Neural cell (in vitro differentiated cells): ENCODE data around the gene SDHAF2. TPM values are rescaled to one million over a fixed set of nuclear protein-coding genes. Genes with fewer than 3 reads are reported as not detected.

Experiments
- H2AFZ ChIP-seq: fragments of 200-600, 300-800 bp; sonication (generic), shearing (Covaris generic); 2 replicates; pipeline ENCODE4 v1.6.0; 2014; ENCODE audit warnings: low read depth, mild to moderate bottlenecking, antibody characterized with exemption, low read length, moderate library complexity
- H3F3A ChIP-seq: fragments of 200-600 bp; shearing (Covaris generic); 2 replicates; pipeline ENCODE4 v1.6.1; 2016; ENCODE audit warnings: mild to moderate bottlenecking, moderate library complexity, mixed read lengths, antibody characterized with exemption, low read length; ENCODE audit not compliant: insufficient read depth, poor library complexity, severe bottlenecking
- H3K27ac ChIP-seq: fragments of 200-600, 300-800 bp; sonication (generic), shearing (Covaris generic); 2 replicates; pipeline ENCODE4 v1.5.1; 2014; ENCODE audit warnings: mild to moderate bottlenecking, low read length, moderate library complexity
- H3K27me3 ChIP-seq: fragments of 300-800, 200-600 bp; sonication (generic), shearing (Covaris generic); 2 replicates; pipeline ENCODE4 v1.6.0; 2014; ENCODE audit warnings: mild to moderate bottlenecking, low read depth, low read length, moderate library complexity; ENCODE audit not compliant: insufficient read depth
- H3K36me3 ChIP-seq: fragments of 300-800, 200-600 bp; sonication (generic), shearing (Covaris generic); 2 replicates; pipeline ENCODE4 v1.5.1; 2014; ENCODE audit warnings: mild to moderate bottlenecking, antibody characterized with exemption, low read length, moderate library complexity; ENCODE audit not compliant: insufficient read depth
- H3K4me2 ChIP-seq: fragments of 300-800, 200-600 bp; sonication (generic), shearing (Covaris generic); 2 replicates; pipeline ENCODE4 v1.6.0; 2014; ENCODE audit warnings: mild to moderate bottlenecking, low read length
- H3K4me3 ChIP-seq: fragments of 300-800, 200-600 bp; sonication (generic), shearing (Covaris generic); 2 replicates; pipeline ENCODE4 v1.5.1; 2014; ENCODE audit warnings: mild to moderate bottlenecking, low read length, moderate library complexity
- H3K79me2 ChIP-seq: fragments of 200-600 bp; shearing (Covaris generic); replicated peaks from 2 replicates; pipeline ENCODE4 v1.6.0; 2014; ENCODE audit warnings: mild to moderate bottlenecking, low read length, moderate library complexity; ENCODE audit not compliant: insufficient read depth
- H3K9ac ChIP-seq: fragments of 300-800, 200-600 bp; sonication (generic), shearing (Covaris generic); 2 replicates; pipeline ENCODE4 v1.6.1; 2016; ENCODE audit warnings: mild to moderate bottlenecking, low read length, mixed read lengths
- H3K9me2 ChIP-seq: fragments of 200-600 bp; shearing (Covaris generic); 2 replicates; pipeline ENCODE4 v1.6.1; 2016; ENCODE audit warnings: mild to moderate bottlenecking, low read length, mixed read lengths; ENCODE audit not compliant: insufficient read depth
- H3K9me3 ChIP-seq: fragments of 200-600, 300-800 bp; sonication (generic), shearing (Covaris generic); 2 replicates; pipeline ENCODE4 v1.6.1; 2016; ENCODE audit warnings: mild to moderate bottlenecking, mixed run types, low read length, moderate library complexity, mixed read lengths
- H4K20me1 ChIP-seq: fragments of 200-600 bp; shearing (Covaris generic); 2 replicates; pipeline ENCODE4 v1.6.1; 2016; ENCODE audit warnings: mild to moderate bottlenecking, mixed run types; ENCODE audit not compliant: insufficient read depth
- CTCF ChIP-seq: fragments of 450-650 bp; IDR thresholded peaks from 2 replicates; pipeline ENCODE4 v1.5.1; 2014; ENCODE audit warnings: antibody characterized with exemption, mild to moderate bottlenecking, moderate library complexity; ENCODE audit not compliant: poor library complexity, severe bottlenecking
- EP300 ChIP-seq: fragments of 450-650 bp; conservative IDR thresholded peaks from 2 replicates; pipeline ENCODE4 v1.6.1; 2014; ENCODE audit warnings: antibody characterized with exemption, mild to moderate bottlenecking, moderate library complexity; ENCODE audit not compliant: poor library complexity, severe bottlenecking
- EZH2 ChIP-seq: fragments of 200-600, 300-800 bp; shearing (Covaris generic), sonication (generic); IDR thresholded peaks from 2 replicates; pipeline ENCODE4 v1.6.1; 2014; ENCODE audit warnings: antibody characterized with exemption, low read length, borderline replicate concordance, mild to moderate bottlenecking; ENCODE audit not compliant: insufficient read depth, poor library complexity, severe bottlenecking
- MXI1 ChIP-seq: fragments of 450-650 bp; conservative IDR thresholded peaks from 2 replicates; pipeline ENCODE4 v1.6.1; 2014; ENCODE audit warnings: antibody characterized with exemption, mild to moderate bottlenecking; ENCODE audit not compliant: poor library complexity, severe bottlenecking
- POLR2AphosphoS5 ChIP-seq: IDR thresholded peaks from 2 replicates; pipeline ENCODE4 v1.6.1; 2012
- RAD21 ChIP-seq: fragments of 450-650 bp; conservative IDR thresholded peaks from 2 replicates; pipeline ENCODE4 v1.6.1; 2014; ENCODE audit warnings: antibody characterized with exemption, mild to moderate bottlenecking, moderate library complexity
- REST ChIP-seq: IDR thresholded peaks from 2 replicates; pipeline ENCODE4 v1.6.1; 2012; ENCODE audit warnings: borderline replicate concordance
- SMC3 ChIP-seq: fragments of 450-650 bp; conservative IDR thresholded peaks from 2 replicates; pipeline ENCODE4 v1.6.1; 2014; ENCODE audit warnings: antibody characterized with exemption, mild to moderate bottlenecking, moderate library complexity; ENCODE audit not compliant: poor library complexity
- TAF1 ChIP-seq: IDR thresholded peaks from 2 replicates; pipeline ENCODE4 v1.6.1; 2012; ENCODE audit warnings: low read depth
- polyA plus RNA-seq: library from polyadenylated mRNA; depleted of rRNA; stranded (reverse); fragments of >200 nt; gene quantifications from 2 replicates; pipeline ENCODE4 v1.2.3, GENCODE V29; 2014

SDHAF2 gene
- polyA plus RNA-seq, 1 donor from 2014 or later = 54.5 TPM

GRCh38 chr11:61489833-61490721, 60.2 kb downstream of the SDHAF2 start:
- Histone ChIP-seq H3F3A (no peaks in the 10 kb centered on the region), H3K9me2 (no peaks in the 10 kb centered on the region), H3K27ac (no peak overlapping the region), H3K27me3 (no peaks in the 10 kb centered on the region), H3K4me3 (no peak overlapping the region), H3K9me3 (no peaks in the 10 kb centered on the region), H2AFZ (no peak overlapping the region), H3K4me2 (no peak overlapping the region), H3K36me3 (no peaks in the 10 kb centered on the region), H3K79me2 (no peaks in the 10 kb centered on the region), H4K20me1 (no peaks in the 10 kb centered on the region), H3K9ac (no peak overlapping the region)
- TF ChIP-seq TAF1 (no peak), REST (no peak), MXI1 (no peak), RAD21 (no peak), SMC3 (no peak), EP300 (no peak), CTCF (no peak), POLR2AphosphoS5 (no peak), EZH2 (no peak)

GRCh38 chr11:61491736-61492395, 61.9 kb downstream of the SDHAF2 start:
- no peak overlapping the region for H3K27ac ChIP-seq
- TF ChIP-seq CTCF (no peak), RAD21 (no peak), EP300 (no peak)

More at GRCh38 chr11:61491736-61492395, 61.9 kb downstream of the SDHAF2 start:
- Histone ChIP-seq H3K9me2 (no peaks in the 10 kb centered on the region), H3K27me3 (no peaks in the 10 kb centered on the region), H3K4me2 (no peak overlapping the region), H3K9ac (no peak overlapping the region), H2AFZ (no peak overlapping the region), H4K20me1 (no peaks in the 10 kb centered on the region), H3K79me2 (no peaks in the 10 kb centered on the region), H3K36me3 (no peaks in the 10 kb centered on the region), H3K9me3 (no peaks in the 10 kb centered on the region), H3F3A (no peaks in the 10 kb centered on the region), H3K4me3 (no peak overlapping the region)
